H1 (cell line): Measurements from ENCODE around the gene STK32C. TPM values are rescaled to one million over a fixed set of nuclear protein-coding genes. Genes with fewer than 3 reads are reported as not detected.

Experiments used
- CTCF ChIA-PET: fragments of 300-600 bp; sonication (Branson Sonifier 250); formaldehyde crosslinking; loops from one replicate; lab custom pipeline; 2021; ENCODE audit not compliant: partially characterized antibody; lab: Charles Lee
- POLR2A ChIA-PET: fragments of 300-600 bp; sonication (Branson Sonifier 250); formaldehyde crosslinking; loops from one replicate; lab custom pipeline; 2021; ENCODE audit warnings: inconsistent platforms; ENCODE audit not compliant: partially characterized antibody; lab: Charles Lee
- DNase-seq, 2 experiments: peaks; one replicate each; pipeline versions ENCODE4 v3.0.0 to v3.0.0-alpha.2; 2010 to 2022; ENCODE audit warnings: low spot score in 2 of 2, low read depth in 1 of 2, mixed read lengths in 1 of 2
- FAIRE-seq: peaks from 2 replicates; lab custom pipeline; 2011; peaks lifted over from hg19 to GRCh38; lab: Jason Lieb, UNC
- H2AFZ ChIP-seq: 2 replicates; pipeline ENCODE4 v1.8.1; 2012; ENCODE audit warnings: low read length, inconsistent platforms
- H2AK5ac ChIP-seq: 2 replicates; pipeline ENCODE4 v1.6.1; 2013; ENCODE audit warnings: low read depth, low read length
- H2BK120ac ChIP-seq: replicated peaks from 2 replicates; pipeline ENCODE3; 2013; ENCODE audit warnings: low read depth, low read length, inconsistent platforms
- H2BK12ac ChIP-seq: 2 replicates; pipeline ENCODE4 v1.6.1; 2013; ENCODE audit warnings: low read depth, low read length
- H2BK15ac ChIP-seq: 2 replicates; pipeline ENCODE4 v1.6.1; 2013; ENCODE audit warnings: low read length
- H2BK20ac ChIP-seq: 2 replicates; pipeline ENCODE4 v1.6.1; 2013; ENCODE audit warnings: low read length
- H2BK5ac ChIP-seq: 2 replicates; pipeline ENCODE4 v1.6.1; 2013; ENCODE audit warnings: low read depth, low read length
- H3K14ac ChIP-seq: 2 replicates; pipeline ENCODE4 v1.6.1; 2013; ENCODE audit warnings: inconsistent platforms; ENCODE audit not compliant: insufficient read length
- H3K18ac ChIP-seq: 2 replicates; pipeline ENCODE4 v1.6.1; 2013; ENCODE audit warnings: low read length; ENCODE audit errors: extremely low read depth
- H3K23ac ChIP-seq: 2 replicates; pipeline ENCODE4 v1.6.1; 2013; ENCODE audit warnings: inconsistent platforms; ENCODE audit not compliant: insufficient read length
- H3K23me2 ChIP-seq: 2 replicates; pipeline ENCODE4 v1.6.1; 2013; ENCODE audit warnings: low read depth, low read length
- H3K27ac ChIP-seq: 2 replicates; pipeline ENCODE4 v1.6.1; 2011; ENCODE audit warnings: low read depth, low read length, inconsistent platforms
- H3K27me3 ChIP-seq, 4 experiments: replicated peaks in 1 of 4; 1 replicate in 1 of 4; 2 replicates in 3 of 4; pipeline versions ENCODE4 v1.6.1 to v1.8.1; 2011 to 2013; ENCODE audit warnings: low read length in 3 of 4, mild to moderate bottlenecking in 3 of 4, inconsistent platforms in 2 of 4, mixed read lengths in 2 of 4, moderate library complexity in 1 of 4; ENCODE audit not compliant: control insufficient read depth in 3 of 4, insufficient read depth in 3 of 4; ENCODE audit errors: extremely low read depth in 1 of 4
- H3K36me3 ChIP-seq, 4 experiments: 2 replicates each; pipeline versions ENCODE4 v1.6.1 to v1.8.1; 2011 to 2013; ENCODE audit warnings: mild to moderate bottlenecking in 4 of 4, low read length in 3 of 4, moderate library complexity in 2 of 4, control low read depth in 1 of 4, inconsistent platforms in 1 of 4; ENCODE audit not compliant: insufficient read depth in 4 of 4, control insufficient read depth in 2 of 4
- H3K4ac ChIP-seq: replicated peaks from 2 replicates; pipeline ENCODE3; 2013; ENCODE audit warnings: low read length, low read depth, mixed read lengths, inconsistent platforms; ENCODE audit not compliant: insufficient read length
- H3K4me1 ChIP-seq, 4 experiments: replicated peaks in 1 of 4; 1 replicate in 1 of 4; 2 replicates in 3 of 4; pipeline versions ENCODE4 v1.6.1 to v1.8.1; 2011 to 2013; ENCODE audit warnings: low read length in 3 of 4, inconsistent platforms in 2 of 4, mixed read lengths in 1 of 4; ENCODE audit not compliant: insufficient read depth in 4 of 4, control insufficient read depth in 3 of 4
- H3K4me2 ChIP-seq, 2 experiments: 2 replicates each; pipeline versions ENCODE4 v1.6.1 to v1.8.1; 2011 to 2013; ENCODE audit warnings: low read depth in 2 of 2, low read length in 2 of 2, control low read depth in 1 of 2, inconsistent platforms in 1 of 2, mild to moderate bottlenecking in 1 of 2; ENCODE audit not compliant: insufficient read depth in 1 of 2
- H3K4me3 ChIP-seq, 4 experiments: fragments of 200-600, 300-600 bp in 1 of 4; sonication (generic), shearing (Covaris generic), sonication (Bioruptor Twin) in 1 of 4; 2 replicates each; pipeline versions ENCODE4 v1.5.1 to v1.8.1; 2011 to 2016; ENCODE audit warnings: low read length in 4 of 4, low read depth in 3 of 4, control low read depth in 2 of 4, inconsistent platforms in 2 of 4, mild to moderate bottlenecking in 2 of 4, mixed read lengths in 1 of 4, moderate library complexity in 1 of 4; ENCODE audit not compliant: insufficient read depth in 2 of 4; ENCODE audit errors: extremely low read depth in 1 of 4
- H3K56ac ChIP-seq: replicated peaks from 2 replicates; pipeline ENCODE3; 2013; ENCODE audit warnings: low read depth, mild to moderate bottlenecking, mixed read lengths, low read length, inconsistent platforms; ENCODE audit not compliant: insufficient read length
- H3K79me1 ChIP-seq: 2 replicates; pipeline ENCODE4 v1.6.1; 2013; ENCODE audit warnings: low read depth, low read length, control low read depth
- H3K79me2 ChIP-seq, 2 experiments: 2 replicates each; pipeline versions ENCODE4 v1.6.1 to v1.8.1; 2012 to 2013; ENCODE audit warnings: low read length in 2 of 2, mild to moderate bottlenecking in 2 of 2, inconsistent platforms in 1 of 2; ENCODE audit not compliant: insufficient read depth in 2 of 2, control insufficient read depth in 1 of 2
- H3K9ac ChIP-seq, 4 experiments: replicated peaks in 1 of 4; 1 replicate in 1 of 4; 2 replicates in 3 of 4; pipeline versions ENCODE4 v1.6.1 to v1.8.1; 2011 to 2013; ENCODE audit warnings: low read depth in 3 of 4, low read length in 3 of 4, control low read depth in 2 of 4, mild to moderate bottlenecking in 2 of 4, moderate library complexity in 2 of 4, inconsistent platforms in 1 of 4; ENCODE audit errors: extremely low read depth in 1 of 4
- H3K9me3 ChIP-seq, 2 experiments: 2 replicates each; pipeline versions ENCODE4 v1.6.1 to v1.8.1; 2012 to 2013; ENCODE audit warnings: mild to moderate bottlenecking in 2 of 2, moderate library complexity in 2 of 2, control low read depth in 1 of 2, inconsistent platforms in 1 of 2, low read depth in 1 of 2, low read length in 1 of 2, mixed read lengths in 1 of 2; ENCODE audit not compliant: insufficient read depth in 2 of 2
- H4K20me1 ChIP-seq, 2 experiments: replicated peaks in 1 of 2; 2 replicates each; pipeline versions ENCODE3 to v1.8.1; 2011 to 2013; ENCODE audit warnings: inconsistent platforms in 2 of 2, low read length in 2 of 2, mild to moderate bottlenecking in 1 of 2; ENCODE audit not compliant: insufficient read depth in 2 of 2, control insufficient read depth in 1 of 2
- H4K5ac ChIP-seq: 2 replicates; pipeline ENCODE4 v1.6.1; 2013; ENCODE audit warnings: low read length, low read depth, mixed read lengths, inconsistent platforms; ENCODE audit not compliant: insufficient read length
- H4K8ac ChIP-seq: 2 replicates; pipeline ENCODE4 v1.8.0; 2013; ENCODE audit warnings: mild to moderate bottlenecking, moderate library complexity, low read length, inconsistent platforms; ENCODE audit not compliant: insufficient read depth; ENCODE audit errors: extremely low read depth
- H4K91ac ChIP-seq: replicated peaks from 2 replicates; pipeline ENCODE3; 2013; ENCODE audit warnings: low read length, mixed read lengths, inconsistent platforms; ENCODE audit not compliant: insufficient read length
- BCL11A ChIP-seq, 2 experiments: IDR thresholded peaks; one replicate each; pipeline ENCODE4 v1.6.1; 2011; ENCODE audit warnings: low read depth in 2 of 2, low read length in 2 of 2, mild to moderate bottlenecking in 2 of 2
- CEBPB ChIP-seq: IDR thresholded peaks from 2 replicates; pipeline ENCODE4 v1.6.1; 2012; ENCODE audit warnings: low read depth, low read length
- CHD1 ChIP-seq: IDR thresholded peaks from 2 replicates; pipeline ENCODE4 v1.6.1; 2012; ENCODE audit warnings: low read depth, low read length, improper control_type of control experiment
- GTF2F1 ChIP-seq: IDR thresholded peaks from 2 replicates; pipeline ENCODE4 v1.6.1; 2012; ENCODE audit warnings: low read depth, low read length, improper control_type of control experiment, borderline replicate concordance
- JUN ChIP-seq: IDR thresholded peaks from 2 replicates; pipeline ENCODE4 v1.6.1; 2011; ENCODE audit warnings: low read depth, mild to moderate bottlenecking, improper control_type of control experiment, low read length
- NANOG ChIP-seq: IDR thresholded peaks from 2 replicates; pipeline ENCODE4 v1.6.1; 2011; ENCODE audit warnings: low read length, low read depth, mild to moderate bottlenecking, inconsistent platforms; ENCODE audit not compliant: insufficient read depth, poor library complexity, severe bottlenecking
- WGBS, 2 experiments: shearing (Covaris generic) in 1 of 2; methylation state at CpG; one replicate each; pipeline versions ENCODE4 v1.1.6 to v1.1.7; 2013 to 2015; ENCODE audit warnings: low lambda C conversion rate in 2 of 2, mixed read lengths in 2 of 2, inconsistent platforms in 1 of 2, low coverage in 1 of 2, missing lambda C conversion rate in 1 of 2; ENCODE audit not compliant: insufficient replicate concordance in 2 of 2, insufficient coverage in 1 of 2, insufficient read length in 1 of 2; ENCODE audit errors: extremely low coverage in 1 of 2, missing lambda C conversion rate in 1 of 2; 5-methylcytosine and 5-hydroxymethylcytosine counted together
- polyA plus RNA-seq, 7 experiments: library from polyadenylated mRNA; depleted of rRNA in 3 of 7; stranded (reverse) in 5 of 7; unstranded in 2 of 7; fragments of >200 nt in 5 of 7; fragments of 200-250 nt in 2 of 7; gene quantifications; 1 replicate in 5 of 7; 2 replicates in 1 of 7; 4 replicates in 1 of 7; pipeline versions ENCODE4 v1.2.1 to v1.2.3, GENCODE V29; 2011 to 2013; ENCODE audit warnings: missing spikeins in 2 of 7, mixed read lengths in 2 of 7
- total RNA-seq: library from RNA; stranded (reverse); fragmentation: NEBNext Ultra II Directional; extraction: Animal tissue kit (Norgen Biotek cat#: 25700); gene quantifications from 2 replicates; pipeline ENCODE4 v1.2.1, GENCODE V29; 2021
- TF ChIP-seq, protein P1 (sequence below), 3 experiments: IDR thresholded peaks; 1 replicate in 2 of 3; 2 replicates in 1 of 3; pipeline versions ENCODE4 v1.5.1 to v1.6.1; 2011; ENCODE audit warnings: low read length in 3 of 3, mild to moderate bottlenecking in 3 of 3, inconsistent platforms in 2 of 3, low read depth in 1 of 3, moderate library complexity in 1 of 3; ENCODE audit not compliant: insufficient read depth in 1 of 3; ENCODE audit errors: control extremely low read depth in 1 of 3

STK32C gene
- total and polyA plus RNA-seq, 2 of the 8 experiments (the other 6 are each of a cell fraction or from before 2014, with no cell fraction given), result 10.6 to 15.6 TPM

DNA sequence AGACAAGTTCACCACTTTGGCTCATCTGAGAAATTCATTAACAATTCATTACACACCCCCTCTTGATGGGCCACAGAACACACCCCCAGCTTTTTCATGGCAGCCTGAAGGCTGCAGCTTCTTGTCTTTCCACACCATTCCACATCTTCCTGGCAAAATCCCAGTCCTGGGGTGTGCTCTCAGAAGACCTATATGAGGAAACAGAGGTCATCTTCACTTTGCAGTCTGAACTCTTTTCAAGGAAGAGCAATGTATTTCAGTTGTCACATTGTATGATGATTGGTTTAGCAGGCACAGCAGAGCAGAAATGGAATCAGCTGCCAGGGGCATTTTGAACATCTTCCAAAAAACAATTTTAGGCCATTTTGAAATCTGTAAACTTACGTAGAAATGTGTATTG is 16.4 kb upstream of the STK32C start:
- no peak overlapping the region for H2BK120ac ChIP-seq
- H2BK5ac ChIP-seq, result no peak overlapping the region
- no peak for FAIRE-seq
- no peak overlapping the region for H4K5ac ChIP-seq
- H3K56ac ChIP-seq, result no peak overlapping the region
- no peak for TF ChIP-seq CEBPB
- TF ChIP-seq BCL11A (IDR thresholded peaks at IDR 0.05; ENCODE audit: low read depth in 2 of 2, low read length in 2 of 2), result no peak
- no peak for TF ChIP-seq CHD1
- no peak for TF ChIP-seq GTF2F1
- no peak for TF ChIP-seq JUN
- no peak for TF ChIP-seq NANOG
- TF ChIP-seq, protein P1, sequence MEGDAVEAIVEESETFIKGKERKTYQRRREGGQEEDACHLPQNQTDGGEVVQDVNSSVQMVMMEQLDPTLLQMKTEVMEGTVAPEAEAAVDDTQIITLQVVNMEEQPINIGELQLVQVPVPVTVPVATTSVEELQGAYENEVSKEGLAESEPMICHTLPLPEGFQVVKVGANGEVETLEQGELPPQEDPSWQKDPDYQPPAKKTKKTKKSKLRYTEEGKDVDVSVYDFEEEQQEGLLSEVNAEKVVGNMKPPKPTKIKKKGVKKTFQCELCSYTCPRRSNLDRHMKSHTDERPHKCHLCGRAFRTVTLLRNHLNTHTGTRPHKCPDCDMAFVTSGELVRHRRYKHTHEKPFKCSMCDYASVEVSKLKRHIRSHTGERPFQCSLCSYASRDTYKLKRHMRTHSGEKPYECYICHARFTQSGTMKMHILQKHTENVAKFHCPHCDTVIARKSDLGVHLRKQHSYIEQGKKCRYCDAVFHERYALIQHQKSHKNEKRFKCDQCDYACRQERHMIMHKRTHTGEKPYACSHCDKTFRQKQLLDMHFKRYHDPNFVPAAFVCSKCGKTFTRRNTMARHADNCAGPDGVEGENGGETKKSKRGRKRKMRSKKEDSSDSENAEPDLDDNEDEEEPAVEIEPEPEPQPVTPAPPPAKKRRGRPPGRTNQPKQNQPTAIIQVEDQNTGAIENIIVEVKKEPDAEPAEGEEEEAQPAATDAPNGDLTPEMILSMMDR (IDR thresholded peaks at IDR 0.05; ENCODE audit: control extremely low read depth in 1 of 3, insufficient read depth in 1 of 3, low read depth in 1 of 3, low read length in 3 of 3), result no peak
- no peak overlapping the region for H3K14ac ChIP-seq
- H3K23ac ChIP-seq, result no peak overlapping the region
- H3K18ac ChIP-seq, result no peak overlapping the region
- H3K4me2 ChIP-seq, result no peak overlapping the region
- no peak for DNase-seq
- no peak overlapping the region for H2AK5ac ChIP-seq
- peaks cover 0 to 2% of the 10 kb centered on the region in 2 experiments for H4K20me1 ChIP-seq
- no peaks in the 10 kb centered on the region for H3K23me2 ChIP-seq
- H3K79me1 ChIP-seq, result peaks cover 7% of the 10 kb centered on the region; the same call in 1 of the 2 replicates
- H4K91ac ChIP-seq, result no peak overlapping the region
- no peak overlapping the region for H2BK12ac ChIP-seq
- H2BK20ac ChIP-seq, result no peak overlapping the region
- no peak overlapping the region for H4K8ac ChIP-seq
- no peak overlapping the region for H2BK15ac ChIP-seq
- peaks cover 0 to 14% of the 10 kb centered on the region in 2 experiments; a peak in 1 of 4 replicates for H3K79me2 ChIP-seq
- 100% methylated on average over 1 of the region's 1 CpG; no CpG with 5 or more reads in 1 of the 2 experiments for WGBS, 2 experiments
- no peaks in the 10 kb centered on the region; a peak in 1 of 7 replicates for H3K4me1 ChIP-seq
- no peak overlapping the region for H3K9ac ChIP-seq
- no peaks in the 10 kb centered on the region for H3K9me3 ChIP-seq
- CTCF ChIA-PET, result no interaction called here
- H3K27me3 ChIP-seq, result no peaks in the 10 kb centered on the region
- H2AFZ ChIP-seq, result no peak overlapping the region
- POLR2A ChIA-PET, result no interaction called here
- no peak overlapping the region for H3K27ac ChIP-seq
- no peak overlapping the region for H3K4ac ChIP-seq
- no peaks in the 10 kb centered on the region; a peak in 1 of 8 replicates for H3K36me3 ChIP-seq
- no peak overlapping the region for H3K4me3 ChIP-seq
